Mammary epithelial cell (primary cell): ENCODE data around the gene SOCS1.

Source experiments
- EZH2 ChIP-seq: IDR thresholded peaks from 2 replicates; pipeline ENCODE4 v1.6.1; 2012; ENCODE audit warnings: low read length, inconsistent platforms, borderline replicate concordance
- TF ChIP-seq, protein P1 (sequence below), 2 donors: IDR thresholded peaks in 1 of 2; conservative IDR thresholded peaks in 1 of 2; 2 replicates each; pipeline ENCODE4 v1.5.1; 2011 to 2012; ENCODE audit warnings: inconsistent platforms in 2 of 2, low read length in 2 of 2, mild to moderate bottlenecking in 2 of 2, control low read depth in 1 of 2, low read depth in 1 of 2; ENCODE audit not compliant: insufficient read depth in 1 of 2; ENCODE audit errors: extremely low read depth in 1 of 2

DNA sequence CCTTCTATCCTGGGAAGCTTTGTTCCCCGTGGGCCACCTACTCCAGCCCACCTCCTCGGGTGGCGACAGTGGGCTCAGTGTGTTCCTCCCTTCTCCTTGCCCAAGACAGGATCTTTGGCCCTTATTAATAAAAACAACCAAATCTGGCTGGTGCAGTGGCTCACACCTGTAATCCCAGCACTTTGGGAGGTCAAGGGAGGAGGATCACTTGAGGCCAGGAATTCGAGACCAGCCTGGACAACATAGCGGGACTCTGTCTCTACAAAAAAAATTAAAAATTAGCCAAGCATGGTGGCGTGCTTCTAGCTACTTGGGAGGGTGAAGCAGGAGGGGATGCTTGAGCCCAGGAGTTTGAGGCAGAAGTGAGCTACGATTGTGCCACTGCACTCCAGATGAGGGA, 42.2 kb downstream of the SOCS1 start:
- TF ChIP-seq, protein P1, sequence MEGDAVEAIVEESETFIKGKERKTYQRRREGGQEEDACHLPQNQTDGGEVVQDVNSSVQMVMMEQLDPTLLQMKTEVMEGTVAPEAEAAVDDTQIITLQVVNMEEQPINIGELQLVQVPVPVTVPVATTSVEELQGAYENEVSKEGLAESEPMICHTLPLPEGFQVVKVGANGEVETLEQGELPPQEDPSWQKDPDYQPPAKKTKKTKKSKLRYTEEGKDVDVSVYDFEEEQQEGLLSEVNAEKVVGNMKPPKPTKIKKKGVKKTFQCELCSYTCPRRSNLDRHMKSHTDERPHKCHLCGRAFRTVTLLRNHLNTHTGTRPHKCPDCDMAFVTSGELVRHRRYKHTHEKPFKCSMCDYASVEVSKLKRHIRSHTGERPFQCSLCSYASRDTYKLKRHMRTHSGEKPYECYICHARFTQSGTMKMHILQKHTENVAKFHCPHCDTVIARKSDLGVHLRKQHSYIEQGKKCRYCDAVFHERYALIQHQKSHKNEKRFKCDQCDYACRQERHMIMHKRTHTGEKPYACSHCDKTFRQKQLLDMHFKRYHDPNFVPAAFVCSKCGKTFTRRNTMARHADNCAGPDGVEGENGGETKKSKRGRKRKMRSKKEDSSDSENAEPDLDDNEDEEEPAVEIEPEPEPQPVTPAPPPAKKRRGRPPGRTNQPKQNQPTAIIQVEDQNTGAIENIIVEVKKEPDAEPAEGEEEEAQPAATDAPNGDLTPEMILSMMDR (conservative IDR thresholded peaks at IDR 0.05 in 1 of 2, IDR thresholded peaks at IDR 0.05 in 1 of 2; ENCODE audit: extremely low read depth in 1 of 2, insufficient read depth in 1 of 2, low read depth in 1 of 2, low read length in 2 of 2): no peak
- TF ChIP-seq EZH2: no peak
